Panc1 (cell line): ENCODE data around the gene DVL3. TPM values are rescaled to one million over a fixed set of nuclear protein-coding genes. Genes with fewer than 3 reads are reported as not detected.
A peak's percentile ranks its signal among the peaks of the same experiment; 100 is the strongest.

Source experiments
- ATAC-seq: fragments of 200-7000 bp; cut with Tn5 transposase; 2 replicates; pipeline ENCODE4 v1.9.1; 2020; ENCODE audit warnings: mild to moderate bottlenecking, moderate library complexity
- BruUV-seq: library from RNA; stranded (reverse); fragments of 400-500 nt; replicated peaks from 2 replicates; lab custom pipeline; 2021; lab: Mats Ljungman, UMichigan
- CTCF ChIA-PET: fragments of 300-600 bp; sonication (Branson Sonifier 250); formaldehyde crosslinking; loops from one replicate; lab custom pipeline; 2022; ENCODE audit warnings: antibody characterized with exemption; lab: Charles Lee
- POLR2A ChIA-PET: fragments of 300-600 bp; sonication (Branson Sonifier 250); formaldehyde crosslinking; loops from one replicate; lab custom pipeline; 2022; ENCODE audit warnings: antibody characterized with exemption; lab: Charles Lee
- DNase-seq: peaks from one replicate; pipeline ENCODE4 v3.0.0-alpha.2; 2010; ENCODE audit warnings: low read depth, low spot score
- H3K27ac ChIP-seq: 2 replicates; pipeline ENCODE4 v1.5.1; 2011; ENCODE audit warnings: mild to moderate bottlenecking, low read length, inconsistent platforms
- H3K27me3 ChIP-seq: fragments of 200-500 bp; sonication (Bioruptor generic); 2 replicates; pipeline ENCODE4 v1.6.0; 2014; ENCODE audit warnings: low read length, inconsistent platforms; ENCODE audit not compliant: control insufficient read depth, insufficient read depth
- H3K36me3 ChIP-seq: fragments of 200-500 bp; sonication (Bioruptor generic); 2 replicates; pipeline ENCODE4 v1.5.1; 2014; ENCODE audit warnings: inconsistent platforms, mild to moderate bottlenecking, low read length, moderate library complexity; ENCODE audit not compliant: control insufficient read depth, insufficient read depth
- H3K4me1 ChIP-seq: 2 replicates; pipeline ENCODE4 v1.5.1; 2011; ENCODE audit warnings: inconsistent platforms, mild to moderate bottlenecking, low read length, moderate library complexity; ENCODE audit not compliant: control insufficient read depth, insufficient read depth
- H3K4me3 ChIP-seq, 2 experiments: 2 replicates each; pipeline ENCODE4 v1.5.1; 2011 to 2012; ENCODE audit warnings: low read depth in 2 of 2, low read length in 2 of 2, mild to moderate bottlenecking in 2 of 2, inconsistent platforms in 1 of 2, moderate library complexity in 1 of 2
- H3K9me3 ChIP-seq: fragments of 200-500 bp; sonication (Bioruptor generic); 2 replicates; pipeline ENCODE4 v1.5.1; 2014; ENCODE audit warnings: low read depth, mild to moderate bottlenecking, inconsistent platforms, low read length, moderate library complexity; ENCODE audit not compliant: control insufficient read depth, insufficient read depth
- POLR2AphosphoS5 ChIP-seq: IDR thresholded peaks from 2 replicates; pipeline ENCODE4 v1.6.1; 2012; ENCODE audit warnings: mild to moderate bottlenecking, low read depth, low read length, moderate library complexity
- REST ChIP-seq, 2 experiments: IDR thresholded peaks; 2 replicates each; pipeline ENCODE4 v1.6.1; 2011 to 2012; ENCODE audit warnings: low read depth in 2 of 2, control low read depth in 1 of 2, low read length in 1 of 2, mild to moderate bottlenecking in 1 of 2, moderate library complexity in 1 of 2; ENCODE audit not compliant: insufficient read depth in 1 of 2
- SIN3A ChIP-seq: IDR thresholded peaks from 2 replicates; pipeline ENCODE4 v1.6.1; 2012; ENCODE audit warnings: low read depth, mild to moderate bottlenecking, low read length, moderate library complexity, borderline replicate concordance; ENCODE audit not compliant: insufficient read depth
- TCF7L2 ChIP-seq: IDR thresholded peaks from 2 replicates; pipeline ENCODE4 v1.6.1; 2011; ENCODE audit warnings: mild to moderate bottlenecking, low read depth, low read length, inconsistent platforms
- in situ Hi-C: cut with HindIII; loops from 2 replicates; pipeline ENCODE4 v1.10.0; 2016; ENCODE audit warnings: low sequenced_read_pairs, low pct_unique_long_range_greater_than_20kb
- intact Hi-C: fragments of 100-400 bp; cut with micrococcal nuclease; formaldehyde crosslinking; loops from one replicate; pipeline ENCODE4 v1.10.0; 2022; ENCODE audit not compliant: unreplicated experiment
- total RNA-seq: library from RNA; stranded (reverse); gene quantifications from one replicate; pipeline ENCODE4 v1.2.1, GENCODE V29; 2021; ENCODE audit not compliant: unreplicated experiment
- TF ChIP-seq, protein P1 (sequence below): fragments of 450-650 bp; IDR thresholded peaks from 2 replicates; pipeline ENCODE4 v1.5.1; 2017; ENCODE audit warnings: mild to moderate bottlenecking

Gene DVL3
- total RNA-seq, 1 experiment from 2014 or later, result 97.2 TPM

- no peaks in the 10 kb centered on the region for H3K4me1 ChIP-seq
- peak; percentile 37 for ATAC-seq
- no peak overlapping the region for H3K27ac ChIP-seq
- H3K36me3 ChIP-seq, result peaks cover 17% of the 10 kb centered on the region
- TF ChIP-seq SIN3A (no peak), REST (IDR thresholded peaks at IDR 0.05; ENCODE audit: insufficient read depth in 1 of 2, low read depth in 2 of 2, low read length in 1 of 2) (no peak), TCF7L2 (no peak), POLR2AphosphoS5 (no peak)
- TF ChIP-seq, protein P1, sequence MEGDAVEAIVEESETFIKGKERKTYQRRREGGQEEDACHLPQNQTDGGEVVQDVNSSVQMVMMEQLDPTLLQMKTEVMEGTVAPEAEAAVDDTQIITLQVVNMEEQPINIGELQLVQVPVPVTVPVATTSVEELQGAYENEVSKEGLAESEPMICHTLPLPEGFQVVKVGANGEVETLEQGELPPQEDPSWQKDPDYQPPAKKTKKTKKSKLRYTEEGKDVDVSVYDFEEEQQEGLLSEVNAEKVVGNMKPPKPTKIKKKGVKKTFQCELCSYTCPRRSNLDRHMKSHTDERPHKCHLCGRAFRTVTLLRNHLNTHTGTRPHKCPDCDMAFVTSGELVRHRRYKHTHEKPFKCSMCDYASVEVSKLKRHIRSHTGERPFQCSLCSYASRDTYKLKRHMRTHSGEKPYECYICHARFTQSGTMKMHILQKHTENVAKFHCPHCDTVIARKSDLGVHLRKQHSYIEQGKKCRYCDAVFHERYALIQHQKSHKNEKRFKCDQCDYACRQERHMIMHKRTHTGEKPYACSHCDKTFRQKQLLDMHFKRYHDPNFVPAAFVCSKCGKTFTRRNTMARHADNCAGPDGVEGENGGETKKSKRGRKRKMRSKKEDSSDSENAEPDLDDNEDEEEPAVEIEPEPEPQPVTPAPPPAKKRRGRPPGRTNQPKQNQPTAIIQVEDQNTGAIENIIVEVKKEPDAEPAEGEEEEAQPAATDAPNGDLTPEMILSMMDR, result no peak
- no peaks in the 10 kb centered on the region for H3K9me3 ChIP-seq
- intact Hi-C loops (no loop called here), in situ Hi-C loops (no loop called here)
- no peak overlapping the region for H3K4me3 ChIP-seq
- CTCF ChIA-PET, result no interaction called here
- POLR2A ChIA-PET, result no interaction called here
- no TSS peak for BruUV-seq
- no peaks in the 10 kb centered on the region for H3K27me3 ChIP-seq
- DNase-seq, result no peak
Observed at GRCh38 chr3:184168363-184169120, 13.4 kb downstream of the DVL3 start.

GRCh38 chr3:184169896-184170875, 15.0 kb downstream of the DVL3 start:
- Histone ChIP-seq H3K9me3 (no peaks in the 10 kb centered on the region), H3K4me1 (peaks cover 4% of the 10 kb centered on the region; the same call in 1 of the 2 replicates), H3K36me3 (peaks cover 15% of the 10 kb centered on the region), H3K27ac (no peak overlapping the region), H3K4me3 (no peak overlapping the region), H3K27me3 (no peaks in the 10 kb centered on the region)
- POLR2A ChIA-PET, result no interaction called here
- intact Hi-C loops (no loop called here), in situ Hi-C loops (no loop called here)
- DNase-seq (no peak), ATAC-seq (no peak)
- no TSS peak for BruUV-seq
- CTCF ChIA-PET, result no interaction called here
- TF ChIP-seq SIN3A (no peak), POLR2AphosphoS5 (no peak), REST (IDR thresholded peaks at IDR 0.05; ENCODE audit: insufficient read depth in 1 of 2, low read depth in 2 of 2, low read length in 1 of 2) (no peak), TCF7L2 (no peak)
- TF ChIP-seq, protein P1, result no peak
